ENCODE results near the gene GMPS.

Gene GMPS

DNA sequence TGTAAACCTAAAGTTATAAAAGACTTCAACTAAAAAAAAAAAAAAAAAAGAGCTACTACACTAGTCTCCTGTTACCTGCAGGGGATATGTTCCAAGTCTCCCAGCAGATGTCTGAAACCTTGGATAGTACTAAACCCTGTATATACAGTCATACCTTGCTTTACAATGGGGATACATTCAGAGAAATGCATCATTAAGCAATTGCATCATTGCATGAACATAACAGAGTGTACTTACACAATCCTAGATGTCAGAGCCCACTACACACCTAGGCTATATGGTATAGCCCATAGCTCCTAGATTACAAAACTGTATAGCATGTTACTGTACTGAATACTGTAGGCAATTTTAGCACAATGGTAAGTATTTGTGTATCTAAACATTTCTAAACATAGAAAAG lies 119.1 kb downstream of the GMPS start:
- TF ChIP-seq, protein P1, sequence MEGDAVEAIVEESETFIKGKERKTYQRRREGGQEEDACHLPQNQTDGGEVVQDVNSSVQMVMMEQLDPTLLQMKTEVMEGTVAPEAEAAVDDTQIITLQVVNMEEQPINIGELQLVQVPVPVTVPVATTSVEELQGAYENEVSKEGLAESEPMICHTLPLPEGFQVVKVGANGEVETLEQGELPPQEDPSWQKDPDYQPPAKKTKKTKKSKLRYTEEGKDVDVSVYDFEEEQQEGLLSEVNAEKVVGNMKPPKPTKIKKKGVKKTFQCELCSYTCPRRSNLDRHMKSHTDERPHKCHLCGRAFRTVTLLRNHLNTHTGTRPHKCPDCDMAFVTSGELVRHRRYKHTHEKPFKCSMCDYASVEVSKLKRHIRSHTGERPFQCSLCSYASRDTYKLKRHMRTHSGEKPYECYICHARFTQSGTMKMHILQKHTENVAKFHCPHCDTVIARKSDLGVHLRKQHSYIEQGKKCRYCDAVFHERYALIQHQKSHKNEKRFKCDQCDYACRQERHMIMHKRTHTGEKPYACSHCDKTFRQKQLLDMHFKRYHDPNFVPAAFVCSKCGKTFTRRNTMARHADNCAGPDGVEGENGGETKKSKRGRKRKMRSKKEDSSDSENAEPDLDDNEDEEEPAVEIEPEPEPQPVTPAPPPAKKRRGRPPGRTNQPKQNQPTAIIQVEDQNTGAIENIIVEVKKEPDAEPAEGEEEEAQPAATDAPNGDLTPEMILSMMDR (IDR thresholded peaks at IDR 0.05; ENCODE audit: extremely low read depth, insufficient read depth, missing control alignments) = no peak
- in situ Hi-C loops (cut with MboI; ENCODE audit: low pct_unique_long_range_greater_than_20kb, low sequenced_read_pairs, unreplicated experiment) = no loop called here
- DNase-seq (ENCODE audit: low spot score) = no peak

DNA sequence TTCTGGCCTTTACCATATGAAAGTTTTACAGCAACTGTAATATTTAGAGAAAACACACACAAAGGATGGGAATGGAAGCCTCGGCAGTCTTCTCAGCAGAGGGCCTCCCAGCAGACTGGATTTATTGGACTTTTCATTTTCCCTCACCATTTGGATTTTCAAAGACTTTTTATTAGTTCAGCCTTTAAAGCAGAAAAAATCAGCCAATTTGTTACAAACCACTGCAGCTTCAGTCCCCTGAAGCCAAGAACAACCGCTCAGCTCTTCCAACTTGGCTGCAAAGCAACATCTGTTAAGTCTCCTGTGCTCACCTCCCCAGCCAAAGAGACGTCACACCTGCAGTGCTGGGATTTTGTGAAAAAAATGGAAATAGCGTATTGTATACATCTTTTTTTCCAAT lies 120.8 kb downstream of the GMPS start:
- TF ChIP-seq, protein P1 (IDR thresholded peaks at IDR 0.05; ENCODE audit: extremely low read depth, insufficient read depth, missing control alignments) = no peak
- no peak for DNase-seq (ENCODE audit: low spot score)
- in situ Hi-C loops (cut with MboI; ENCODE audit: low pct_unique_long_range_greater_than_20kb, low sequenced_read_pairs, unreplicated experiment) = no loop called here

DNA sequence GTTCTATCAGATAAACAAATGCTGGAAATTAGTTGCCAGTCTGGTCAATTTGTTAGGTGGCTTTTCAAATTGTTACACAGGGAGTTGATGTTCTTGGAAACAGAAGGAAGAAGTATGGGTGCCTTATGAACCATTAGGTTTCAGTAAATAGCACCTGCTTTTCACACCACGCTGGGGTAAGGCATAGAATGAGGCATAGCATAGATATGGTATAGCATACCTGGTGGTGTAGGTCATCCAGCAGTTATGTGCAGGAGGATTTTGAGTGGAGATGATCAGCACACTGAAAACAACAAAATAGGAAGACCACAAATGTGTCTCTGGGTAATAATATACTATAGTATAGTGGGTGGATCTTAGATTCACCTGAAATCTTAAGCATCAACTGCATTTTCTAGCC lies 121.4 kb downstream of the GMPS start:
- TF ChIP-seq, protein P1 (IDR thresholded peaks at IDR 0.05; ENCODE audit: extremely low read depth, insufficient read depth, missing control alignments) = no peak
- no peak for DNase-seq (ENCODE audit: low spot score)

More for the DNA sequence above, 121.4 kb downstream of the GMPS start:
- in situ Hi-C loops (cut with MboI; ENCODE audit: low pct_unique_long_range_greater_than_20kb, low sequenced_read_pairs, unreplicated experiment) = no loop called here

All from GM13977 (cell line).